HTERT RPE-1 (cell line): ENCODE results near the gene C17orf113.

Experiments
- in situ Hi-C: fragments of 300-500 bp; cut with MboI; formaldehyde crosslinking; loops from 4 replicates; pipeline ENCODE4 v1.14.3; 2020; ENCODE audit warnings: low sequenced_read_pairs

Gene C17orf113

DNA sequence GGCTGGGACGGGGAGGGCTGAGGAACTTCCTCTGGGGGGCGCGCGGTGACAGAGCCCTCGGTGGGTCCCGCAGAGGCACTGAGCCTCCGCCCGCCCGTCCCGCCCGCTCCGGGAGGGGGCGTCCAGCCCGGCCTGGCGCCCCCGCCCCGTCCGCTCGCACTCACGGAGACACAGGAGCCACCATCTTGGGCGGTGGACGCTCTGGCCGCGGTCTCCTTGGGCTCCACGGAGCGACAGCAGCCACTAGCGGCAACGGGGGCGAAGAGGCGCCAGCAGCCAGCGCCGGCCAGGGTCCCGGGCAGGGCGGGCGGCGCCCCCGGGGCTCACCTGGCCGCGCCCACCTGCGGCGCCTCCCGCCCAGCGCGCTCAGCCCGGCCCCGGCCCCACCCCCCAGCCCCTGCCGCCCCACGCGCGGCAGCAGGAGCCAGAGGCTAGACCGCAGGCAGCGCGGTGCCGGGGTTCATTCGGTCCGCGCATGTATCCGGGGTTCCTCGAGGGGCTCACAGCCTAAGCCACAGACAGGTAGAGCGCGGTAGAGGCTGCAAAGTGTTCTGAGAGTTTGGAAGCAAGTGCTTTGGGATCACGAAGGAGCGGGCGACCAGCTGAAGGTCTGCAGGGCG lies at the start of gene C17orf113:
Gene C17orf113, minus strand, starts transcription at position 209 of the 620 bp plus-strand sequence. CDS start 7,225 bp downstream, outside the sequence.
- in situ Hi-C loops: no loop called here

- in situ Hi-C loops: no loop called here
These were observed 48.5 kb upstream of the C17orf113 start for GRCh38 chr17:42098730-42099399.

DNA sequence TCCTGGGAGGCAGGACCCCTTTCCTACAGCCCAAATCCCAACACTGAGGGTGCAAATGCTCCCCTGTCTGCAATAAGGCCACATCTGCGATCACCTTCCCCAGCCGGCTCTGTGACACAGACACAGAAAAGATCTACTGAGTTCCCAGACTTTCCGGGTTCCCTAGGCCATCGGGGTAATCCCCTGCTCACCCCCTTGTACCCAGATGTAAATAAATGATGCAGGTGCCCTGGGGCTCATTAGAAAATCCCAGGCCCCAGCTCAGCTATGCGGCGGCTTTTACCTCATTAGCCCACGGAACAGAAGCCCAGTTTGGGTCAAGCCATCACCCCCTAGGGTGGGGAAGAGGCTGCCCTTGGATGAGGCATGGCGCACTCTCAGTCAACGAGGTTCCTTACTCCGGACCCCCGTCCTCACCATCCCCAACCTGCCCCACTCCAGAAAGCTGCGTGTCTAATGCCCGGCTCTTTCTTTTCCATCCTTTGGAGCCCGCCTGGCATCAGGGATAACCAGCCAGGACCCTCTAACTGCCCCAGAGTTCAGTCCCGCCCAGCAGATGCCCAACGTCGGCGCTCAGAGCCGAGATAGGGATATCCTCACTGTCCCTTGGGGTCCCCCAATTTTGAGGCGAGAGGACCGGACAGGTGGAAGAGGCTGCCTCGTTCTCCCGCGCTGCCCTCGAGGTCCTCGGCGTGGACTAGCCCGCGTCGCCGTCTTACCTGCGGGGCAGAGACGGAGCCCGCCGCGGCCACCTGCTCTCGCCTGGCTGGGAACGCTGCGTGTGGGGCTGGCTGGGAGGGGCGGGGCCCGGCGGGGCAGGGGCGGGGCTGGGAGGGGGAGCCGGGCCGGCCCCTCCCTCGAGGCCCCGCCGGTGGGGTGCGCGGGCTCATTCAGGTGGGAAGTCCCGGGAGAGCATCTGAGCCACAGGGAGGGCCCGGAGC lies 47.6 kb upstream of the C17orf113 start, which contains the start of gene ZNF385C:
Gene ZNF385C, minus strand, starts transcription at position 783 of the 941 bp plus-strand sequence. CDS start 35,417 bp downstream, outside the sequence.
- in situ Hi-C loops: no loop called here

DNA sequence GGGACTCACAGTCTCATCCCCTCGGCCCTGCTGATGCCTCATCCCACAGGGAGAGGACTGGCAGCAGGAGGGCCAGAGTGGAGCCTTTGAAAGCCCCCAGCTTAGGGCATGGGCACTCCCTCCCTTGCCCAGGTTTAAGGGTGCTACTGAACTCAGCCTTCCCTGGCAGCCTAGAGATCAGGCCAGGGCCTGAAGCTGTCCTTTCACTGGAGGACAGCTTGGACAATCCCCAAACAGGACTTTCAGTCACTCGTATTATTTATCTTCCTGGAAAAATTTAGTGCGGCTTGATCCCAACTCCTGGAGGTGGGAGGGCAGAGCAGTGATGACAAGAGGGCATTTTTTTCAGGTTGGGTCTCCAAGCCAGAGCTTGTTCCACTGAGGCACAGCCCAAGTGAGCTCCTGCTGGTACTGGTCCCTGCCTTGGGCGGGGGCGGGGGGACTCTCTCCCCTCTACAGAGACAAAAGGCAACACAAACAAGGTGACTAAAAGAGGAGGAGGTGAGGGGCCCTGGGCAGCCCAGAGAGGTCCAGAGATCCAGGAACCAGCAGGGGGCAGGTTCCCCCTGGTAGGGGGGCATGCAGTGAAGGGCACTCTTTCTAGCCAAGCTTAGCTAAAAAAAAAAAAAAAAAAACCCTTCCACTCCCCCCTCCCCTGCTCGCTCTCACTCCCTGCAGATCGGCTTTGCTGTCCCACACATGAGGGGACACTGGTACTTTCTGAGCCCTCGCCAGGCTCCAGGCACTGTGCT lies 46.1 kb upstream of the C17orf113 start:
- in situ Hi-C loops: no loop called here

GRCh38 chr17:42094375-42095069 lies 44.1 kb upstream of the C17orf113 start:
- in situ Hi-C loops: no loop called here

DNA sequence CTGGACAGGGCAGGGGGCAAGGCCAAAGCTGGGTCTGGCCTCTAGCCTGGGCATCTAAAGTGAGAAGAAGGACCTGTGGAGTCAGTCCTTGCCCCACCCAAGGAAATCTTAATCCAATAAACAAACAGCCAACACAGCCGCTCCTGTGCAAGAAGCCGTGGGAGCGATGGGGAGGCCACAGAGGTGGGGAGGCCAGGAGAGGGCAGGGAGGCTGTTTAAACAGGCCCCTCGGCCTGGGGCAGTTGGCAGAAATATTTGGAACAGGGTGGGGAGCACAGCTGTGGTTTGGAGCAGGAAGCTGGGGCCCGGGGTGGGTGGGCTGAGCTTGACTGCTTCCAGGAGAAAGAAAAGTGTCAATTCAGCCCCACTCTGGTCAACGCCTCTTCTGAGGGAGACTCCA lies 42.5 kb upstream of the C17orf113 start:
- in situ Hi-C loops: no loop called here

GRCh38 chr17:42090964-42091790 lies 40.8 kb upstream of the C17orf113 start:
- in situ Hi-C loops: no loop called here

DNA sequence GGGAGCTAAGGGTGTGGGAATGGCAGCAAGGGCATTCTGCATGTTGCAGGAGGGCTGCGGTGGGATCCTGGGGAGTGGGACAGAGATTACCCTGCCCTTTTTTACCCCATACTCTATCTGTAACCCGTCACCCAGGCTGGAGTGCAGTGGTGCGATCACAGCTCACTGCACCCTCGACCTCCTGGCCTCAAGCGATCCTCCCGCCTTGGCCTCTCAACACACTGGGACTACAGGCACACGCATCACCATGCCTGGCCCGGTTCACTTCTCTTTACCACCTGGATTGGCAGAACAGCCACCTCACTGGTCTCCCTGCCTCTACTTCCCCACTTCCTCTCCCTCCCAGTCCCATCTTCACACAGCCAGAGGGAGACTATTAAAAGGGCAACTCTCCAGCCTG lies 38.3 kb upstream of the C17orf113 start:
- in situ Hi-C loops: no loop called here

DNA sequence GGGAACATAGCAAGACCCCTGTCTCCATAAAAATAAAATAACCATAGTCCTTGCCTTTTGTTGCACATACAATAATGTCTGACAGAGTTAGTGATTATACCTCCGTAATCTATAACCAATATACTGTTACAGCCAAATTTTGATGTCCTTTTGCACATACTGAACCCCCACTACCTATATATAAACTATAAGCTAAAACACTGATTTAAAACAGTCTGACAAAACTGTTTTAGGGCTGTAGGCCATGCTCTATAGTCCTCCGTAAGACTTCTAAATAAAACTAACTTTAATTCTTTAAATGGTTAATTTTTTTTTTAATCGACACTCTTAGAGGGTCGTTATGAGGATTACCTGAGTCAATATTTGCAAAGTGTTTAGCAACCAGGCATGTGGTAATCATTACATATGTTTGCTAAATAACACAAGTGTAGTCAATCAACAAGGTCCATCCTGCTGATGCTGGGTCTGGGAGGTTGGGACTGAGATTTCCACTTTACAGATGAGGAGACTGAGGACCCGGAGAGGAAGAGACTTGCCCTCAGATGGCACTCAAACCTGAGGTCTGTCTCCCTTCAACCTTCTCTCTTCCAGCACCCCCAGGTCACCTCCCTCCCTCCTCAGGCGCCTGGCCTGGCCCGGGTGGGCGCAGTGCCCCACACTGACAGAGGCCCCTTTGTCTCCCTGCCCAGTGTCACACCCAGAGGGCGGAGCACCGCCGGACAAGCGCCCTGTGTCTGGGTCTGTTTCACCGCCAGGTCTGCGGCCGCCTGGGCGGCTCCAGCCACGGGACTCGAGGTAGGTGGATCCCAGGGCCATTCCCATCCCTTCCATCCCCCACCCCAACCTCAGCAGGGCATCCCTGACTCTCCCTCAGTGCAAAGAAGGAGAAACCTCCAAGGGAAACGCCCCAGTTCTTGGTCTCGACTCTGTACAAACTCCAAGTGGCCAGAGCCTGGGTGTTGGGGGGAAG lies 37.6 kb upstream of the C17orf113 start:
- in situ Hi-C loops: no loop called here

DNA sequence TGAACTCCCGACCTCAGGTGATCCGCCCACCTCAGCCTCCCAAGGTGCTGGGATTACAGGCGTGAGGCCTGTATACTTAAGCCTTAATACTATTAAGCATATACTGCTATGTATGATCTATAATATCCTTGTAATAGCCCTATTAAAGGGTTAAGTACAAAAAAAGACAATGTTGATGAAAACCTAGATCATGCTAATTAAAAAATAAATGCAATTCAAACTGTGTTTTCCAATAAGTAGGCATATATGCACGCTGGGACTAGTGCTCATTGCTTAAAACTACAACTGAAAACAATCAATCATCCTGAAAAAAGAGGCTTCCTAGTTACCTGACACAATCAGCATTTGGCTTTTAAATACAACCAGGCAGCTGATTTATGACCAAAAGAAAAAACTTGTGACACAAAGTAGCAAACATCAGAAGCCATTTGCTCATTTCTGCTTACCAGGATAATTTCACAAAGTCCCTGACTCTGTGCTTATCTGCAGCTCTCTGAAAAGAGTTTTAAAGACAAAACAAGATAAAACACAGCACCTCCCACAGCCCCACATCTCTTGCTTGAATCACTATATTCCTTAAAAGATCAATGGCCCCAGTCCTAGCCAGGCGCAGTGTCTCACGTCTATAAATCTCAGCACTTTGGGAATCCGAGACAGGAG lies 36.8 kb upstream of the C17orf113 start:
- in situ Hi-C loops: no loop called here

- in situ Hi-C loops: no loop called here
These were observed 31.2 kb upstream of the C17orf113 start for GRCh38 chr17:42081516-42082129.

GRCh38 chr17:42079541-42079940 lies 29.1 kb upstream of the C17orf113 start:
- in situ Hi-C loops: no loop called here

DNA sequence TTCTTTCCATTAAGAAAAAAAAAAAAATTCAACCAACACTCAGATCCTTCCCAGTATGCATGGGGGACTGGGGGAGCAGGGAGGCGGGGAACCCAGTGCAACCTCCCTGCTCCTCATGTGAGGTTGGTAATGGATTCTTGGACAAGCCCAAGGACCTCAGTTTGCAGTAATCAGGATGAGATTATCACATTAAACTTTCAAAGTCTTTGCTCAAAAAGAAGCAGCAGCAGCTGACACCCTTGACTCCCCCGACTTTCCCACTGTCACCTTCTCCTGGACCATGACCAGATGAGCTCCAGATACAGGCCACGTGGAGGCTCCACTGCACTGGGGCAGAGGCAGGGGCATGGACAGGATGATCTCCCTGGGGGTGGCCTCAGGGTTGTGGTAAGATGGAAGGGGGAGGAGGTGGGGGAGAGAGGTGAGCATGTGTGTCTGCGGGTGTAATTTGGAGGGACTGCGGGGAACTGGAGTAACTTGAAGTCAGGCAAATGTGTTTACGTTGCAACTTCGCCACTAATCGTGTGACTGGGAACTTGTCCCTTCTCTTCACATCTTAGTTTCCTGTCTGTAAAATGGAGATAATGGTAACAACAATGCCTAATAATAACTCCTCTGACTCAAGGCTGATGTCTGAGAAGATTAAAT lies 28.1 kb upstream of the C17orf113 start:
- in situ Hi-C loops: no loop called here

DNA sequence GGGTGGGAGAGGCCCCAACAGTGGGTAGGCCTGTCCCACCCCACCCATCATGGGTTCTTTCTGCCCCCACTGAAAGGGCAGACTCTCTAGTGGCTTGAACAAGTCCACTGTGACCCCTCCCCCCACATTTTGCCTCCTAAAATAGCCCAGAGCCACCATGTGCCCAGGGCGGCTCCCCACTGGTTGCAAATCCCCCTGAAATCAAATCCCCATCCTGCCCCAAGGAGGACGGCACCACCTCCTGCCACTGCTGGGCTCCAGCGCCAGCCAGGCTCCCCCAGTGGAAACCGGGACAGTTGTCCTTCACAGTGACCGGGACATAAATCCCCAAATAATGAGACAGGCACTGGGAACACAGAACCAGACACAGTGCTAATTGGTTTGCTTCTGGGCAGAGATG lies 27.4 kb upstream of the C17orf113 start:
- in situ Hi-C loops: no loop called here

- in situ Hi-C loops: no loop called here
These were observed 26.6 kb upstream of the C17orf113 start for GRCh38 chr17:42076797-42077559.

- in situ Hi-C loops: no loop called here
These were observed 25.4 kb upstream of the C17orf113 start for GRCh38 chr17:42075789-42076188.
